Activated T-cell treated with anti-CD3 and anti-CD28 coated beads, Interleukin-2, amount 50 U/mL, for 72 hours (primary cell): ENCODE data around the gene BCDIN3D. TPM values are rescaled to one million over a fixed set of nuclear protein-coding genes. Genes with fewer than 3 reads are reported as not detected.
"Not testable (repeated sequence)": the region's sequence is repeated elsewhere in the genome, so short reads cannot be mapped to it uniquely, and the experiment has no call there.

ENCODE experiments used
- ATAC-seq, 2 donors: fragments of 150-1000 bp; cut with Tn5 transposase; replicated peaks in 1 of 2; 2 replicates each; pipeline ENCODE4 v1.10.0; 2021; ENCODE audit warnings: moderate library complexity in 2 of 2, mild to moderate bottlenecking in 1 of 2
- DNase-seq, 2 donors: peaks; one replicate each; pipeline ENCODE4 v3.0.0; 2021 to 2022; ENCODE audit warnings: mixed read lengths in 1 of 2
- H3K27ac Mint-ChIP-seq: one replicate; pipeline ENCODE4 v1.8.0; 2022; ENCODE audit warnings: mild to moderate bottlenecking, moderate library complexity, mixed read lengths
- H3K27me3 Mint-ChIP-seq: one replicate; pipeline ENCODE4 v1.8.0; 2022; ENCODE audit warnings: low read depth, mixed read lengths
- H3K36me3 Mint-ChIP-seq, 2 donors: one replicate each; pipeline ENCODE4 v1.8.0; 2022; ENCODE audit warnings: mixed read lengths in 2 of 2, mild to moderate bottlenecking in 1 of 2; ENCODE audit not compliant: insufficient read depth in 2 of 2
- H3K4me1 Mint-ChIP-seq: one replicate; pipeline ENCODE4 v1.8.0; 2022; ENCODE audit warnings: low read depth, mixed read lengths
- H3K4me3 Mint-ChIP-seq, 2 donors: one replicate each; pipeline ENCODE4 v1.8.0; 2022; ENCODE audit warnings: mild to moderate bottlenecking in 2 of 2, mixed read lengths in 2 of 2, moderate library complexity in 2 of 2
- H3K9me3 Mint-ChIP-seq, 2 donors: one replicate each; pipeline ENCODE4 v1.8.0; 2022; ENCODE audit warnings: mixed read lengths in 2 of 2
- total RNA-seq, 2 donors: library from RNA; stranded (reverse); gene quantifications; one replicate each; pipeline ENCODE4 v1.2.3, GENCODE V29; 2022

Gene BCDIN3D
- total RNA-seq, 2 donors from 2014 or later, result 9.0 to 10.8 TPM

DNA sequence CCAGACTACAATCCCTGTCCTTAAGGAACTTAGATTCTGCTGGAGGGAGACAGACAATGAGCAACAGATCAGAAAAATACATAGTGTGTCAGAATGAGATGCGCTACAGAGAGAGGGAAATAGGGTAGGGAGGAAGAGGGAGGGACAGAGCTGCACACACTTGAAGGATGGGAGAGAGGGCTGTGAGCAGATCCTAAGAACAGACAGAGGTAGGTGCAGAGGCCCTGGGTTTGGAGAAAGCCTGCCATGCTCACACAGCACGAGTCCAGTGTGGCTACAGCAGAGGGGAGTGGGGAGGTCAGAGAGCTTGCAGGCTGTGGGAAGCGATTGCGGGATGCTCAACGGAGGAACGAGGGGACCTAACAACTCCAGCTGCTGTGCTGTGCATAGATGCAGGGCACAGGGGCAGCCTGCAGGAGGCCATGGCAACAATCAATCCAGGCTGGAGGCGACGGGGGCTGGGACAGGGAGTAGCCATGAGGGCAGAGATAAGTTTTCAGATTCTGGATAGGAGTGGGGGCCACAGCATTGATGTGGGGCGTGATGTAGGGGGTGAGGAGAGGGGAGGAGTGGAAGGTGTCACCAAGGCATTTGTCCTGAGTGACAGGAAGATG is 40.1 kb upstream of the BCDIN3D start:
- DNase-seq (no peak), ATAC-seq (no peak)

DNA sequence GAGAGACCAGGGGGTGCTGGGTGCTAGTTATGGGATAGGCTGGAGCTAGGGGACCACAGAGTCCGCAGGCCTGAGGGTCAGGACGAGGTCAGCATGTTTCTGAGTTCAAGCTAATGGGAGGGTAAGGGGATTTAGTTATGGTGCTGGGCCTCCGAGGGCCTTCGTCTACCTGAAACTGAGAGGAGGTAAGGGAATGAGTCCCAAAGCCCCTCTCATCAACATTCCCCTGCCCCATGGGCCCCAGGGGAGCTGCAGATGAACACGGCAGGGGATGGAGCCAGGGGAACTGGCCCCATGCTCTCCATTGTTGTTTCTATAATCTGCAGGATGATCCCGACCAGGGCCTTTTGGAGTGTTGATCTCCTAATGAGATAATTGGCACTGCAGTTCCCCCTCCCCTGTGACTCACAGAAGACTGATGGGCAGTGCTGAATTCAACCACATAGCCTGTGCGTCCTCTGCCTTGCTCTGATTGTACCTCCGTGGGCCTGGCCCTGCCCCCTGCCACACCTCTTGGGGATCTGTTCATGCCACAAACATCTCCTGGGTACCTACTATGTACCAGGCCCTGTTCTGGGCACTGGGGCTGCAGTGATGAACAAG is 39.4 kb upstream of the BCDIN3D start:
- Mint-ChIP-seq H3K36me3 (peaks cover 0 to 1% of the 10 kb centered on the region in 2 donors), H3K9me3 (peaks cover 31% of the 10 kb centered on the region in 2 donors), H3K27ac (no peak overlapping the region), H3K4me3 (no peak overlapping the region), H3K4me1 (no peaks in the 10 kb centered on the region), H3K27me3 (peaks cover 7% of the 10 kb centered on the region)
- DNase-seq (no peak), ATAC-seq (no peak)

More for the DNA sequence above, 40.1 kb upstream of the BCDIN3D start:
- Mint-ChIP-seq H3K4me3 (no peak overlapping the region), H3K4me1 (no peaks in the 10 kb centered on the region), H3K27ac (no peak overlapping the region), H3K27me3 (peaks cover 7% of the 10 kb centered on the region), H3K36me3 (peaks cover 0 to 1% of the 10 kb centered on the region in 2 donors), H3K9me3 (peaks cover 27% of the 10 kb centered on the region in 2 donors)

DNA sequence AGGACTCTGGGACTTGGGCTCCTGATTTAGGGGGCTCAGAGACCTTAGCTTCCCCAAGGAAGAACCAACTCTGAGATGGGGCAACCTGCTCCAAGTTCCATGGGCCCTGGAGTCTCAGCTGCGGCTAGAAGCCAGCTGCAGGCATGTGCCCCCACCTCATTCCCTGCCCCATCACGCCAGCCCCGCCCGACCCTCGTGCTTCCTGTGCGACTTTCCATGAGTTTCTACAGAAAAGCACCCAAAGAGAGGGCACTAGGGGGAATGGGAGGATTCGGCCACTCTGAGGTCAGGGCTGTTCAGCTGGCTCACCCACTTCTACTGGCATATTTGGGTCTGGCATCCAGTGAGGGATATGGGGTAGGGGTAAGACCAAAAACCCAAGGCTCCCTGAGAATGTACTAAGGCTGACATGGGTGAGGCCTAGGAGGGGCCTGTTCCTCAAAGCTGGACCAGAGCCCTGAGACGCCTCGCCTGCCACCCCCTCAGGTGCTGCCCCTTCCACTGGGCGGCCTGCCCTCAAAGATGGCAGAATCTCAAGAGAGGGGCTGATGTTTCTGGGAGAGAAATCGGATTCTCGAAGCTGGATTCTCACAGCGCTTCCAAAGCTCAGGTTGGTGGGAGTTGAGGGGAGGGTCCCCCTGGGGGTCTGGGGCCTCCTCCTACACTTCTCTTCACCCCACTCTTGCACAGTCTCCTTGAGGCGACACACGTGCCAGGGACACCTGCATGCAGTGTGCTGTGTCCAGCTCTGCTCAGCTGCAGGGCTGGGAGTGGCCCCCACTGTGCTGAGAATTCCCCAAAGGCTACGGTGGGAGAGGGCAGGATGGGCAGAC is 38.7 kb upstream of the BCDIN3D start:
- H3K4me3 Mint-ChIP-seq, result no peak overlapping the region
- H3K4me1 Mint-ChIP-seq, result no peaks in the 10 kb centered on the region
- no peak overlapping the region for H3K27ac Mint-ChIP-seq
- H3K9me3 Mint-ChIP-seq, result peaks cover 31% of the 10 kb centered on the region in 2 donors
- no peak for ATAC-seq
- peaks cover 7% of the 10 kb centered on the region for H3K27me3 Mint-ChIP-seq
- peaks cover 0 to 1% of the 10 kb centered on the region in 2 donors for H3K36me3 Mint-ChIP-seq
- no peak for DNase-seq

DNA sequence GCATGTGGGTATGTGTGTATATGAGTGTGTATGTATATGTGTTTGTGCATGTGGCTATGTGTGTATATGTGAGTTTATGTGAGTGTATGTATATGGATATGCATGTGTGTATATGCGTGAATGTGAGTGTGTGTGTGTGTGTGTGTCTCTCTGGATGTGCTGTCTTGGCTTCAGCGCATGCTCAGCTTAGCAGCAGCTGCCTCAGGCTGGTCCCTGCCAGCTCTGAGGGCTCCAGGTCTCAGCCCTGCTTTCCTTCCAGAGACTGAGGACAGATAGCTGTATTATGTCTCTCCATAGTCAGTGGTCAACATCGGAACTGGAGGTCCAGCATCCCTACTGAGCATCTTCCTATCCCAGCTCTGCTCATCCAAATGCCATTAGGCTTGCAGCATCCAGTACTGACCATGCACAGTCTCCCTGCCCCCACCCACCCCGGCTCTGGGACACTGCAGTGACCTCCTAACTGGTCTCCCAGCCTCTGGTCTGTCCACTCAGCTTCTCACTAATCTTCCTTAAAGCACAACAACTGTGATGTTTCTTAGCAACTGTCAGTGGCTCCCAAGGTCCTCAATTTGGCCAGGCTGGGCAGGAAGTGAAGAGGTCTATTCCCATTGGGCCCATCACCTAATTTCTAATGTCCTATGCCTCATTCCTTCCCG is 38.0 kb upstream of the BCDIN3D start:
- peaks cover 7% of the 10 kb centered on the region for H3K27me3 Mint-ChIP-seq
- H3K4me3 Mint-ChIP-seq, result no peak overlapping the region
- ATAC-seq (no peak), DNase-seq (no peak)
- H3K36me3 Mint-ChIP-seq, result peaks cover 0 to 1% of the 10 kb centered on the region in 2 donors
- H3K9me3 Mint-ChIP-seq, result peaks cover 31% of the 10 kb centered on the region in 2 donors
- H3K4me1 Mint-ChIP-seq, result no peaks in the 10 kb centered on the region
- no peak overlapping the region for H3K27ac Mint-ChIP-seq

DNA sequence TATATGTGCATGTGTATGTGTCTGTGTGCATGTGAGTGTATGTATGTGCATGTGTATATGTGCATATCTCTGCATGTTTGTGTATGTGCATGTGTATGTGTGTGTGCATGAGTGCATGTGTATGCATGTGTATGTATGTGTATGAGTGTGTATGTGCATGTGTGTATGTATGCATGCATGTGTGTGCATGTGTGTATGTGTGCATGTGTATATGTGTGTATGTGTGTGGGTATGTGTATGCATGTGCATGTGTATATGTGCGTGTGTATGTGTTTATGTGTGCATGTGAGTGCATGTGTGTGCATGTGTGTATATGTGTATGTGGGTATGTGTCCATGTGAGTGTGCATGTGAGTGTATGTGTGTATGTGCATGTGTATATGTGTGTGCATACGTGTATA is 36.2 kb upstream of the BCDIN3D start:
- H3K27ac Mint-ChIP-seq, DNase-seq, H3K4me1 Mint-ChIP-seq, H3K36me3 Mint-ChIP-seq, H3K27me3 Mint-ChIP-seq, ATAC-seq, H3K4me3 Mint-ChIP-seq: not testable (repeated sequence)
- peaks cover 31% of the 10 kb centered on the region in 2 donors for H3K9me3 Mint-ChIP-seq

DNA sequence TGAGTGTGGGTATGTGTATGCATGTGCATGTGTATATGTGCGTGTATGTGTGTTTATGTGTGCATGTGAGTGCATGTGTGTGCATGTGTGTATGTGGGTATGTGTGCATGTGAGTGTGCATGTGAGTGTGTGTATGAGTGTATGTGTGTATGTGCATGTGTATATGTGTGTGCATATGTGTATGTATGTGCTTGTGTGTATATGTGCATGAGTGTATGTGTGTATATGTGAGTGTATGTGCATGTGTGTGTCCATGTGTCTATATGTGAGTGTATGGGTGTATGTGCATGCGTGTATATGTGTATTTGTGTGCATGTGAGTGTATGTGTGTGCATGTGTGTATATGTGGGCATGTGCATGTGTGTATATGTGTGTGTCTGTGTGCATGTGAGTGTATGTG is 35.1 kb upstream of the BCDIN3D start:
- Mint-ChIP-seq H3K9me3 (peaks cover 31% of the 10 kb centered on the region in 2 donors), H3K27ac (no peak overlapping the region), H3K4me1 (no peaks in the 10 kb centered on the region), H3K36me3 (peaks cover 0 to 1% of the 10 kb centered on the region in 2 donors), H3K4me3 (no peak overlapping the region), H3K27me3 (no peaks in the 10 kb centered on the region)
- DNase-seq (no peak), ATAC-seq (no peak)

DNA sequence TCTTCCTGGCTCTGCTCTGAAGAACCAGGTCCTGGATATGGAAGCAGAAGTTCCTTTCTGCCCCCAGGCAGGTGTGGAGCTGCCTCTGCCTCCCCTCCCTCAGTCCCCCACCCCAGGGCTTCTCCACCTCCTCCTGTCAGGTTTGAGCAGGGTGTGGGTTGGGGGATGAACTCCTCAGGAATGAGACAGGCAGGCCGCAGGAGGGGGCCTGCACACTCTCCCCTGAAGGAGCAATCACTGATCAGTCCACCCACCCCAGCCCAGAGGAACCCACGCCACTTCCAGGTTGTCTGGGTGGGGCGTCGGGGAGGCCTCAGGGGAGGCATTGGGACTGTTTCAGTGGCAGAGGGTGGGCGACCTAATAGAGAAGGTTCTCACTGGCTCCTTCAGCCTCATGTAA is 34.2 kb upstream of the BCDIN3D start:
- H3K4me1 Mint-ChIP-seq, result no peaks in the 10 kb centered on the region

DNA sequence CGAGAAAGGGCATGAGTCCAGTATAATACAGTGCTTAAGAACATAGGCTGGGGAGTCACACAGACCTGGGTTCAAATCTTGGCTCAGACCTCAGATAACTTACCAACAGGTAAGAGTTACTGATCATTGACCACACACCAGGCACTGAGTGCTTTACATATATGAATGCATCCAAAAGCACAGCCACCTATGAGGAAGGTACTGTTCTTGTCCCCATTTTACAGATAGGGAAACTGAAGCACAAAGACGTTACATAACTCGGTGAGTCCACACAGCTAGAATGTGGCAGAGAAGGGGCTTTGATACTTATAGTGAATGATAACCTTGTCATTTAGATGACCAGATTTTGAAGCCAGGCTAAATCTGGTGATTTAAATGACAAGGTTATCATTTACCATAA is 33.2 kb upstream of the BCDIN3D start:
- Mint-ChIP-seq H3K4me1 (no peaks in the 10 kb centered on the region), H3K36me3 (peaks cover 0 to 1% of the 10 kb centered on the region in 2 donors), H3K9me3 (peaks cover 31% of the 10 kb centered on the region in 2 donors), H3K4me3 (no peak overlapping the region), H3K27me3 (no peaks in the 10 kb centered on the region), H3K27ac (no peak overlapping the region)
- ATAC-seq (no peak), DNase-seq (no peak)

More for the DNA sequence above, 34.2 kb upstream of the BCDIN3D start:
- ATAC-seq, result no peak
- Mint-ChIP-seq H3K27ac (no peak overlapping the region), H3K4me3 (no peak overlapping the region), H3K27me3 (no peaks in the 10 kb centered on the region), H3K36me3 (peaks cover 0 to 1% of the 10 kb centered on the region in 2 donors), H3K9me3 (peaks cover 31% of the 10 kb centered on the region in 2 donors)
- DNase-seq, result no peak

DNA sequence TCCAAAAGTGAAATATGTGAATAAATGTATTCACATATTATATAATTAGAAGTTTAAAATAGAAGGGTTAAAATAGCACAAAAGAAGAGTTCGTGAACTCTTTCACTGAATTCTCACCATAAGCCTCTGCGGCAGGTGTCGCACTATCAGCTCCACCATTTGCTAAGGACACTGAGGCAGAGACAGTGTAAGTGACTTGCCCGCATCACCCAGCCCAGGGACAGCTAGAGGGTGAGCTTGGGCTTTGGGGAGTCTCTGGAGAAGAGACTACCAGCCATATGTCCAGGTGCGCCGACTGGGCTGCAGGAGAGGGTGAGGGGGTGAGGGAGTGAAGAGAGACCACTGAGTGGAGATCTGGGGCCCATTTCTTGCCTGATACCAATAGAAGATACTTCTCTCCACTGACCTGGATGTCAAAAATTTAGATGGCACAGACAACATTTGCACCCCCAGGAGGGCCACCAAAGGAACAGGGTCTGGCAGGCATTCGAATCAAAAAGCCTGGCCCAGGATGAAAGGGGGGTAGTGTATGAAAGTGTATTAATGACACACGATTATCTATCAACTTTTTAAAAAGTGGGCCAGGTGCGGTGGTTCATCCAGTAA is 32.3 kb upstream of the BCDIN3D start:
- Mint-ChIP-seq H3K36me3 (peaks cover 0 to 1% of the 10 kb centered on the region in 2 donors), H3K4me3 (no peak overlapping the region), H3K27me3 (no peaks in the 10 kb centered on the region), H3K4me1 (no peaks in the 10 kb centered on the region), H3K27ac (no peak overlapping the region), H3K9me3 (peaks cover 26% of the 10 kb centered on the region in 2 donors)
- ATAC-seq (no peak), DNase-seq (no peak)

DNA sequence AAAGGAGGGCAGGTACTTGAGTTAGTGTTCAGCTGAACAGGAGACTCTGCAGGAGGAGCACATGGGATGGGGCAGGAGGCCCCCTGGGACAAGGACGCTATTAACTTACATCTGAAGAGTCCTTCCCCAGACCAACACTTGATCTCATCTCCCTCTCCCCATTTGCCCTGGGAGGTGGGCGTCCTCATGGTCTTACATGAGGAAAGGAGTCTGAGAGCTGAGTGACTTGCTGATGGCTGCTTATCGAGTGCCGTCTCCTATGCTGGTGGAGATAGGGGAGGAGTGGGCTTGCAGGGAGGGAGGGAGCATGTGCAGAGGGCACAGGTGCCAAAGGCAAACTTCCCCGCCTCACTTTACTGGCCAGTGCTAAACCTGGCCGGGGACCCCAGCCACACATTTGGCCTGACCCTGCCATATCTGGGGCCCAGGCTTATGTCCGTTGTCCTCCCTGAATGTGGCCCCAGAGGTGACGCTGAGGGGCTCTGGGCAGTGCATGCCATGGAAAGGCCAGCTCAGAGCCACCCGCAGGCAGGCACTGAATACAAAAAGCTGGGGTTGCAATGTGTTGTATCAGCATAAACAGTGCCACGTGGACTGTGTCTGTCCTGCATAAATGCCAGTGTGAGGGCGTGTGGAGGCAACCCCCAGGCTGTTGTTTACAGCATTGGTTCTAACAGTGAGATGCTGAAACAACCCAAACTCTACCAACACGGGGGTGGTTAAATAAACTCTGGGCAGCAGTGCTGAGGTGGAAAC is 31.4 kb upstream of the BCDIN3D start:
- ATAC-seq (no peak), DNase-seq (no peak)
- Mint-ChIP-seq H3K4me1 (no peaks in the 10 kb centered on the region), H3K9me3 (peaks cover 17% of the 10 kb centered on the region in 2 donors), H3K4me3 (no peak overlapping the region), H3K36me3 (no peaks in the 10 kb centered on the region), H3K27me3 (no peaks in the 10 kb centered on the region), H3K27ac (no peak overlapping the region)

DNA sequence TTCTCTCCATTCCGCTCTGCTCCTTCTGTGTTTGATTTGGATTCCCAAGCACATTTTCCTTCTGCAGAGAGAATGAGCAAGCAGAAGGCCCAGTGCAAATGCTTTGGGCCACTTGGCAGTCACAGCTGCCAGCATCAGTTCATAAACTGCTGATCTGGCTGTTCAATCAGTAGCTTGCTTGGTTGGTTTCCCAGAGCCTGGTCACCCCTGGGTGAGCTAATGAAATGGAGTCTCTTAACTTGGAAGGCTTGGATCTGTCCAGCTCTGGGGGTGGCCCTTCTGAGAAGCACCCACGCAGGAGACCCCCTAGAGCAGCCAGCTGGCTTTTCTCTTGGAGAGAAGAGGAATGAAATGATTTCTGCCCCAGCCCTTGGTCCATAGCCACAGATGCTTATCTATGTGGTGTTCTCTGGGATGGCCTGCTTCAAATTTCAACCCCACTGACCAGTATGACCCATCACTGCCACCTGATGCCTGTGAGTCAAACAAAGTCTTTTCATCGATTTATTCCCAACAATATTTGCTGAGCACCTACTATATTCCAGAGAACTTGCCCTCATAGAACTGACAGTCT is 30.5 kb upstream of the BCDIN3D start:
- Mint-ChIP-seq H3K4me1 (no peaks in the 10 kb centered on the region), H3K27me3 (no peaks in the 10 kb centered on the region), H3K27ac (no peak overlapping the region), H3K36me3 (no peaks in the 10 kb centered on the region), H3K9me3 (peaks cover 8 to 9% of the 10 kb centered on the region in 2 donors), H3K4me3 (no peak overlapping the region)
- DNase-seq (no peak), ATAC-seq (no peak)

DNA sequence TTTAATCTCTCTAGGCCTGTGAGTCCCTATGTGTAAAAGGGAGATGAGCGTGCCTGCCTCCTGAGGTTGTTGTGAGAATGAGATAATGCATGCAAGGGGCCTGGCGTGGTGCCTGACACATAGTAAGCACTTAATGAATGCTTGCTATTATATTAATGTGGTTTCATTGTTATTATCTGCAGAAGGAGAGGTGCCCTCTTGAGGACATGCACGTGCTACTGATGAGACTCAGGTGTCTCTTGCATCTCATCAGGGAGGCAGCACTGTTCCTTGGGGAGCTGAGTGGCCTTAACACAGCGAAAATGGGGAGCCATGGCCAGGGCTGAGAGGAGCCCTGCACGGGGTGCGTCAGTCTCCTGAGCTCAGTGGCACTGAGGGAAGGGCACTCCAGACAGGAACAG is 29.9 kb upstream of the BCDIN3D start:
- H3K9me3 Mint-ChIP-seq, result peaks cover 2% of the 10 kb centered on the region in 2 donors
- H3K4me1 Mint-ChIP-seq, result peaks cover 1% of the 10 kb centered on the region
- no peak for ATAC-seq
- DNase-seq, result no peak
- no peak overlapping the region for H3K27ac Mint-ChIP-seq
- H3K4me3 Mint-ChIP-seq, result no peak overlapping the region
- no peaks in the 10 kb centered on the region for H3K36me3 Mint-ChIP-seq
- H3K27me3 Mint-ChIP-seq, result no peaks in the 10 kb centered on the region
